ENCODE results near the gene WNT16.
"Not testable (repeated sequence)": the region's sequence is repeated elsewhere in the genome, so short reads cannot be mapped to it uniquely, and the experiment has no call there.

Gene WNT16

DNA sequence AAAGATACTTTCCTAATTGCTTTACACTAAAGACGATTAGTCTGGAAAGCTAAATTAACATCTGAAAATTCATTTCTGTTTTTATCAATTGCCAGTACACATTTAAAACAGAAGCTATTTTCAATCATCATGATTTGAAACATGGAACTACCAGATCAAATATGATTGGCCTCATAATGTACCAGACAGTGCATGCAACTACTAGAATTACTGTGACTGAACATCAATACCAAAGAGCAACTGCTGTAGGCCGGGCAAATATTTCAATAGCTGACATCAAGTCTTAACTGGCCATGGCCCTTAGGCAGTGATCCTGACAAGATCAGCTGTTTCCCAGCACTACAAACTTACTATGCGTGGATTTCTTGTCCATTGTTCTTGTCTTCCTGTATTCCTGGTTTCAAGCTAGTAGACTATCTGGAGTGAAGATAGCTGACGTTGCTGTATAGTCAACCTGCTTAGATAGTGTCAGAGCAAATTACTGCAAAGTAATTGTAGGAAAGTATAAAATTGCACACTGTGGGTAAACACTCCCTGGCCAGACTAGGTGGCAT lies 21.7 kb upstream of the WNT16 start:
- DNase-seq: no peak

DNA sequence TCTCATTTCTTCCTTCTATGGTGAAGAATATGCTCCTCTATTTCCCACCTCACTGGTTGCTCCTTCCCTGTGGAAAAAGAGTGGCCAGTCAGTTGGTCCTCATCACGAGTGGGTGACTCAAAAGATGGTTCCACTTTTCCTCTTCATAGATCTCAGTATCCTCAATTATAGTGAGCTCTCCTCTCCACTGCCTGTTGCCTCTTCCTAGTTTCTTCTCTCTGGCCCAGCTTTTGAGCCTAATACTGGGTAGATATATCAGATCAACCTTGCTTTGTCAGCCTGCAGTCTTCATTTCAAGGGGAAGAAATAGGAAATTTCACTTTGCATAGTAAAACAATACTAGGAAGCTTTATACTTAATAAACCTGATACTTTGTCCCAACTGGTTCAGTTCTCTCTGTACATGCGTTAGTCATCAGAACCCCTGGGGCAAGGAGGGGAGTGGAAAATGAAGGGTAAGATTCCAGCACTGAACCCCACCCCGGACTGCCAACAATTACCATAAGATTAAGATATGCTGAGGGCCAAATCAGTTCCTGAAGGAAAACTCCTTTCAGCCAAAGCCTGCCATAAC lies 15.5 kb upstream of the WNT16 start:
- no peak for DNase-seq

DNA sequence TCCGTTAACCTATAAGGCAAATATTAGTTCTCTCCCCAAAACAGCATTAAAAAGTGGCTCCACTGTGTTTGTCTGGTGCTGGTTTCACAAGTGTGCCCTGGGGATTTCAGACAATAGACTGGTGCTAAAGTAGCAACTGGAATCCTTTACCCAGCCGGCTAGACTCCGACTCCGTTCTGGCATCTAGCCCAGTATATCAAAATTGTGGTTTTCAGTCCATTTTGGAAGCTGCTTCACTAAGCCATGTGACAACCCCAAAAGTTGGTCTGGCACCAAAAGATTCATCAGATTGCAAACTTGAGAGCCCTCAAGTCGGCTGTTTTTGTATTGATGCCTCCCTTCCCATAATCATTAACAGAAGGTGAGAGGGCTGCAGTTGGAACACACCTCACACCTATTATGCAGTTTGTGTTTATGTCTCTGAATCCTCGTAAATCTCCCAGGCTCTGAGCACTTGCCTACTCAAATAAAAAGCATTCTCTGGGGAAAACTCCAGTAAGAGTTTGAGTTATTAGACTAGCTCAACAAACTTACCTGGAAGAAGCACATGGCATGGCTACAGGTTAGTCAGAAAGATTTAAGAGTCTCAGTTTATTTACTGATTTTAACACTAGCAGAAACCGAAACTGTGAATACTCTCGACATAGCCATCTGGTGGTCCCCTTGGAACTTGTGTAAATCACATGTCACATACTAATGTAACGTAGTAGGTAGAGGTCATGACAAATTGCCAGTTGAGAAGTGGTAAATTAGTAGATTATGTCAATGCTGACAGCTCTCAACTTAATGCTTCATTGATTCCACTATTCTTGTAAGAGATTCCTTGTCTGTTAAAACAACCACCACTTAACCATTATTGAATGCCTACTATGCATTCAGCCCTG lies 14.8 kb upstream of the WNT16 start:
- peak; percentile 43 for DNase-seq

DNA sequence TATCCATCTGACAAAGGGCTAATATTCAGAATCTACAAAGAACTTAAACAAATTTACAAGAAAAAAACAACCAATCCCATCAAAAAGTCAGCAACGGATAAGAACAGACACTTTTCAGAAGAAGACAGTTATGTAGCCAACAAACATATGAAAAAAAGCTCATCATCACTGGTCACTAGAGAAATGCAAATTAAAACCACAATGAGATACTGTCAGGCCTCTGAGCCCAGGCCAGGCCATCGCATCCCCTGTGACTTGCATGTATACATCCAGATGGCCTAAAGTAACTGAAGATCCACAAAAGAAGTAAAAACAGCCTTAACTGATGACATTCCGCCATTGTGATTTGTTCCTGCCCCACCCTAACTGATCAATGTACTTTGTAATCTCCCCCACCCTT lies 13.6 kb upstream of the WNT16 start:
- DNase-seq: not testable (repeated sequence)

DNA sequence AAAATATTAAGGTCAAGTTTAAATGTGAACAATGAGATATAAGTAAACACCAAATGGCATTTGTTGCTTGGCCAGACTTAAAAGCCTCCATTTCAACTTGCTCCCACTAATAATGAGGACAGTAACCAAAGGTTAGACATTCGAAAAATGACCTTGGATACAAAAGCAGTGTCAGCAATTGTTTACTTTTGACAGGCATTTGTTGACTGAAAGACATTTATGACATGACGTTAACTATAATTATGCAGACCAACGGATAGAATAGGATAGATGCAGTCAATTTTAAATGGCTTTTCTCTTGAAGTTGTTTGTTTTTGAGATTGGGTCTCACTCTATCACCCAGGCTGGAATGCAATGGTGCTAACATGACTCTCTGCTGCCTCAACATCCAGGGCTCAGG lies 6.3 kb upstream of the WNT16 start:
- DNase-seq: peak; percentile 59

DNA sequence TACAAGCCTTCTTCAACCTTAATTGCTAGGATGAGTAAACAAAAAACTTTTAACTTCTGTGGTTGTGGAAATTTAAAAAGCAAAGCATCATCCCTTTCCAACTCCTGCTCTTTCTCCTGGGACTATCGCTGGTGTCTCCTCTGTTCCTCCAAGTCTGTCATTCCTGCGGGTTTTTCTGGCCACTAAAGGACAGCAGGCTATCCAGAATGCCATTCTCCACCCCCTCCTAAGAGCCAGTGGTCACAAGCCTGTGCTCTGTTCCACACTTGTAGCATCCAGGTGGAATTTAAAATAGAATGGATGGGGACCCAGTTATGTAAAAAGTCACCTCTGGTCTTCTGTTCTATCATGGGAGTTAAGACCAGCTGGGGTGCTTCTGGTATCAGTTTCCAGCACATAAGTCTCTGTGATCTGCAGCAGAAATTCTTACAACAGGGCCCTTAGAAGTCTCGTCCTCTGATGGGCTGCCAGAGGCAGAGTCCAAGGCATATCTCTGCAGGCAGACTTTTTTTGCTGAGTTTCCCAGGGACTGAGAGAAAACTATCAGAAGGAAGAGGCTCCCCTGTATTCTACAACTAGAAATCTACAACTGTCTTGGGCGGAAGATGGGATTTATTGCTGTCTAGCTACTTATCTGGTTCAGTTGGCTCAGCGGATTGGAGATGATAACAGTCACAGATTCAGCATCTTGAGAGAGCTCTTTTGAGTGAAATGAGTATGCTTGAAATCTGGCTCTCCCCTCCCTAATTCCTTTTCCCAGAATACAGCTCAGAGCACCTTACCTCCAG lies 5.1 kb upstream of the WNT16 start:
- DNase-seq: no peak

DNA sequence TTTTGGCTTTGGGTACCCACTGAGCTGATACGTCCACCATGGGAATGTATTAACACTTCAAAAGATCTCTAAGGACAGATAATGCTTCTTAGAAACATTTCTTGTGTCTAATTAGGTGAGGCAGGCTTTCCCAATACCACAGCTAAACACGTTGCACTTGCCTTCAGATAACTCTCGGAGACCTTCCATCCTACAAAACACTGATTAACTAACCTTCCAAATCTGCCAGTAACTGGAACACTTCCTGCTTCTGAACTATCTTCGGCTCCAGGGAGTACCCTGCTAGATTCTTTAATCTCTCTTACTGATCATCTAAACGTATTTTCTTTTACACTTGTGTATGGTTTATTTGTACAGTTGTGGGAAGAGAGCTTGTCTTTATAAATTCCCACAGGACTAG lies 1.1 kb upstream of the WNT16 start:
- no peak for DNase-seq

DNA sequence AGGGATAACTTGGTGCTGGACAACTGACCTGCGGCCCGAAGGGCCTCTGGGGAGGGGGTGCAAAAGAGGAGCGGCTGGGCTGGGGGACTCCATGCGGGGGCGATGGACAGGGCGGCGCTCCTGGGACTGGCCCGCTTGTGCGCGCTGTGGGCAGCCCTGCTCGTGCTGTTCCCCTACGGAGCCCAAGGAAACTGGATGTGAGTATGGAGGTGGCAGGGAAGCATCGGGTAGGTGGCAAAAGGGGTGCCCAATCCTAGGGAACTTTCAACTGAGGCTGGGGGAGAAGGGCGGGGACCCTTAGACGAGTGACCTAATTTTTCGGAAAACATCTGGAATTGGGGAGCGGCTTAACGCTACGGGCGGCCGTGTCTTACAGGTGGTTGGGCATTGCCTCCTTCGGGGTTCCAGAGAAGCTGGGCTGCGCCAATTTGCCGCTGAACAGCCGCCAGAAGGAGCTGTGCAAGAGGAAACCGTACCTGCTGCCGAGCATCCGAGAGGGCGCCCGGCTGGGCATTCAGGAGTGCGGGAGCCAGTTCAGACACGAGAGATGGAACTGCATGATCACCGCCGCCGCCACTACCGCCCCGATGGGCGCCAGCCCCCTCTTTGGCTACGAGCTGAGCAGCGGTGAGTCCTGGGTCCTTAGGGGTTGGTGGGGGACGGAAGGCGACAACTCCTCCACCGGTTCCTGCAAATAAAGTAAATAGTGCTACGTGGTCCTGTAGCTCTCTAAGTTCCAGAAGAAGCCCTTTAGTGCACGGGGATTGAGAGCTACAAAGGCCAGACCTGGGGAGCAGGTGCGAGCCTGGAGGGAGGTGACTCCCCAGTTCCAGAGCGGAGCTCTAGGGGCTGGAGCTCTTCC lies 622 bp downstream of the WNT16 start:
- DNase-seq: peak; percentile 56

DNA sequence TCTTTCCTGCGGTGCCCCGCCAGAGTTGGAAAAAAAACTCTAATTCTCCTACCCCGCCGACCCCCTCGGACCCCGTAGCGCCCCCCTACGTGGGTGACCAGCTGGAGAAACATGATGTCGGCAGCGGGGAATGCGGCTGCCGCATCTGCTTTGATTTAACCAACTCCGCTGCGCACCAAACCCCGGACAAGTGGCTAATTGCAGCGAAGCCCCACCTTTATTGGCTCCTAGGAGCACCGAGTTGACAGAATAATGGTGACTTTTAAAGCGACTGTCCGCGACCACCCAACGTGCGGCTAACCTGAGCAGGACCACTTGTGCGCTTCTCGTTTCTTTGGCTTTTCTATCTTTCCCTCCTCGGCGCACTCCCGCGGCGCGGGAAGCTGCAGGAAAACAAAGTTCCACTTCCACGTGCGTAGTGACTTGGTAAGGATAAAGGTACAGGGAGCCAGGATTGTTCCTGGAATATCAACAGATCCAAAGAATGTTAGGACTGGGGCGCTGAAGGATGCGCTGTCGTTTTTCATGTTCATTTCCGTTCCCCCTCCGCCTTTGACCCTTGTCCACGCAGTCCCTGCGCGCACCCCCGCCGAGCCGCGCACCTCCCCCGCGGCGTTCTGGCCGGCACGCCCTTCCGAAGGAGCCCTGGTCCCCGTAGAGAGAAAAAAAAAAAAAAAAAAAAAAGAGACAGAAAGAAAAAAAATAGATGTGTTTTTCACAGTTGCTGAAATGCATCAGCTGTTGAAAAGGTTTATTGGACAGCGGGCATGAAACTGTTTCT lies 1.4 kb downstream of the WNT16 start:
- peak; percentile 37 for DNase-seq

DNA sequence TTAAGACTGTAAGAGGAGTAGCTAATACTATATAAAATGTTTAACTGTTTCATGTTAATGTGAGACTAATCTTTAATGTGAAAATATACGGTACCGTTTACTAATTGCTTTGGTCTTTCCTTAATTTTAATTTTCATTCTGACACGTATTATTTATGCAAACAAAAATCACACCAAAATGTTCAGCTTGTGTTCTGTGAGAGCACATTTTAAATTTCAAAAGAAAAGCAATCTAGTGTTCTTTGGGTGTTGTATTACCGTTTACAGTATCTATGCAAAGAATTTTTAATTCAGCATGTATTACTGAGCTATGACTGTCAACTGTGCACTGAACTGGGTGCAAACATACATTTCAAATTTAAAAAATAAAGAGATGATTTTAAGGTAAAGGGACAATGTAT lies 2.2 kb downstream of the WNT16 start:
- DNase-seq: no peak

DNA sequence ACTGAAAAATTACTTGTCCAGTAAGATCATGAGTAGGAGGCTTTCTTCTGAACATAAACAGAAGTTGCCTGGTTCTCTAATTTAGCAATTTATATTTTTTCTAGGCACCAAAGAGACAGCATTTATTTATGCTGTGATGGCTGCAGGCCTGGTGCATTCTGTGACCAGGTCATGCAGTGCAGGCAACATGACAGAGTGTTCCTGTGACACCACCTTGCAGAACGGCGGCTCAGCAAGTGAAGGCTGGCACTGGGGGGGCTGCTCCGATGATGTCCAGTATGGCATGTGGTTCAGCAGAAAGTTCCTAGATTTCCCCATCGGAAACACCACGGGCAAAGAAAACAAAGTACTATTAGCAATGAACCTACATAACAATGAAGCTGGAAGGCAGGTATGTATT lies 2.8 kb downstream of the WNT16 start:
- no peak for DNase-seq

DNA sequence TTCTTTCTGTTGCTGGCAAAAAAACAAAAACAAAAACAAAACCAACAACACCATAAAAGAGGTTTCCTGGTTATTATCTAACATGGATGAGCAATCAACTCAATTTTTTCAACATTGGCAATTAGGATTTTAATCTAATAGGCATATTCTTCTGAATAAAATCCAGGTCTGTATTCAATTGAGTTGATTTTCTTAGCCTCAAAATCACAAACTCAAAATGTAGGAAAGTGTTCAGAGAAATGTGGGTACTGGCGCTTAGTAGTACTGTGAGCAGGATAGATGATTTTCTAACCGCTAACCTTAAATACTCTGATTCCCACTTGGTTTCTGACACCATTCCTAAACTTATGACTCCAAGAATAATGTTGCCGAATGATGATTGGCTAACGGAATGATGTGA lies 5.6 kb downstream of the WNT16 start:
- DNase-seq: no peak

DNA sequence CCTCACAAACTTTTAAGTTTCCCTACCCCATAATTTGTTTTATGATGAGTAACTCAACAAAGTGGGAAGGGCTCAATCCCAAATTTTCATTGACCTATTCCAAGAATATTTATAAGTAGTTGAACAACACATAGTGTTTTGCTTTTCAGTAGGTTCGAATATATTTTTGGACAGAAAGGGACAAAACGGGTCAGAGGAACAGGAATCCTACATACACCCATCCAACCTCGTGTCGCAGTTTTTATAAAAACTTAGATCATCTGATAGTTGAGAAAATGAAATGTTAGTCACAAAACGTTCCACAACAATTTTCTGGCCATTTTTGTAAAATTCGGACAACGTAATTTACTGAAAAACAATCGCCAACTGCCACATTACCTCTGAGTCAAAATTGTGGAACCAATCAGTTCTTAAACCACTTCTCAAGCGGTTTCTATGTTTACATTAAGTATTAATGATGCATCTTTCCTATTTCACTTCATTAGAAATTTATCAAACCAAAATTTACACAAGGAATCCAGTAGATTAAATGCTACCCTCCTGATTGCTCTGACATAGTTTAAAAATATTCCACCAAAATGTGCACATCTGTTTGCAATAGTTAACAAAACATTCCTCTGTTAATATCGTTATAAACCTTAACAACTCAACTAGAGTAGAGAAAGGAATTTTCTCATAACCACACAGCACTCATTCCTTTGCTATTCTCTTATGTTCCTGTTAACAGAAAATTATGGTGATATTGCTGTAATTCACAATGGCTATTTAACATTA lies 6.3 kb downstream of the WNT16 start:
- no peak for DNase-seq

DNA sequence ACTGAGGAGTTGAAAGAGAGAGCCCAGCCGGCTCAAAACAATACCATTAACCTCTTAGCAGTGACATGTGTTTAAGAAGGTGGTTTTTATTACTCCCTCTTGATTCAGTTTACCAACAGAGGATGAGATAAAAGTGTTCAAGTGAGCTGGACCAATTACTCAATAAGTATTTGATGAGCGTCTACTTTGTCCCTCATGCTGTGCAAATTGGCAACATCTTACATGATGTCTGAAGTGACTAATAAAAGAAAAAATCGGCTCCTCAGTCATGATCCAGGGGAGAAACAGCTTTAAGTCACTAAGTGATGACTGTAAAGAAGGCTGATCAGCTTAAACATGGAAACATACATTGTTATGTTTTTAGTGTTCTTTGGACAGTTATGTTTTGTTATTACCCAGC lies 7.8 kb downstream of the WNT16 start:
- no peak for DNase-seq

DNA sequence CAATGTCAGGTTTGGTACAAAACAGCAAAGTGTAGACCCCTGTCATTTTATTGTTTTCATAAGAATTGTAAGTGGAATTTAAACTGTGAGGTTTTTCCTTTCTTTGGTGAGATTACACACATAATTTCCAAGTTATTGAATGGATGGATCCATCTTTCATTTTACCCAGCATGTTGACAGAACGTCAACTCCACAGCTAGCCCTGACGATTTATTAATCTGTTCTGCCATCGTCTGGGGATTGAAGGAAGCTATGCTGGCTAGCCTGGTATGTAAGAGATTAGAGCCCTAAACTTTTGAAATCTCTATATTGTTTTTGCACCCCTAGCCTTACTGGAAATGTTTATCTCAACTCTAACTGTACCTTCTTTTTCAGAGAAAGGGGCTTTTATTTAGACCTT lies 8.6 kb downstream of the WNT16 start:
- peak; percentile 48 for DNase-seq

DNA sequence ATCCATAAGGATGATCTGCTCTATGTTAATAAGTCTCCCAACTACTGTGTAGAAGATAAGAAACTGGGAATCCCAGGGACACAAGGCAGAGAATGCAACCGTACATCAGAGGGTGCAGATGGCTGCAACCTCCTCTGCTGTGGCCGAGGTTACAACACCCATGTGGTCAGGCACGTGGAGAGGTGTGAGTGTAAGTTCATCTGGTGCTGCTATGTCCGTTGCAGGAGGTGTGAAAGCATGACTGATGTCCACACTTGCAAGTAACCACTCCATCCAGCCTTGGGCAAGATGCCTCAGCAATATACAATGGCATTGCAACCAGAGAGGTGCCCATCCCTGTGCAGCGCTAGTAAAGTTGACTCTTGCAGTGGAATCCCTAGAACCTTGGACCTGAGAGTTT lies 10.3 kb downstream of the WNT16 start:
- no peak for DNase-seq

DNA sequence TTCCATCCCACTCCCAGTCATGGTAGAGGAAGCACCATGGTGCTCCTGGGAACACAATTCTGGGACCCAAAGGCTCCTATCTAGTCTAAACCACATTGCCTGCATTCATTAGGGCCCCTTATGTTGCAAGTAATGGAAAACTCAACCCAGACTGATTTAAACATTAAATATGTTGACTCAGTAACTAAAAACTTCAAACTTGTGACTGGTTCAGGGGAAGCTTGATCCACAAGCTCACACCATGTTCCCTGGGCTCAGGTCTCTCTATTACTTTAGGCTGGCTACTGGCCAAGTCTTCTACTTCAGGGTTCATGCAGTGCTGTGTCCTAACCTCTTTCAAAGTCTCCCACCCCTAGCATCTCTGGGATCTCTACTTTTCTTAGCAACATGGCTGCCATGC lies 13.1 kb downstream of the WNT16 start:
- DNase-seq: no peak

DNA sequence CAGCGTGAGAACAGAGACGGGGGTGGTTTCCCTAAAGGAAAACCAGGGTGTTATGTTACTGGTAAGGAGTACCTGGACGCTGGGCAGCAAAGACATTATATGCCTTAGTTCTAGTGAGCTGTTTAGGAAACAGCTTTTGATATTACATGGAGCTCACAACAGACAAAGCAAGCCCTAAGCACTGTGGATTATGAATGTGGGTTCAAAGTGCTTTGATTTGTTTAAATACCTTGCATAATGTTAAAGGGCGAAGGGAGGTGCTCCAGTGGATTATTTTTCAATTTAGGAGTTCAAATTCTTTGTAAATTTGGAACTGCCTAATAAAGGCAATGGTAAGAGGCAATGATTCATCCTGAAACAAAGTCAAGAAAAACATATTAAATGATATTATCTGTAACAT lies 13.8 kb downstream of the WNT16 start:
- DNase-seq: no peak

DNA sequence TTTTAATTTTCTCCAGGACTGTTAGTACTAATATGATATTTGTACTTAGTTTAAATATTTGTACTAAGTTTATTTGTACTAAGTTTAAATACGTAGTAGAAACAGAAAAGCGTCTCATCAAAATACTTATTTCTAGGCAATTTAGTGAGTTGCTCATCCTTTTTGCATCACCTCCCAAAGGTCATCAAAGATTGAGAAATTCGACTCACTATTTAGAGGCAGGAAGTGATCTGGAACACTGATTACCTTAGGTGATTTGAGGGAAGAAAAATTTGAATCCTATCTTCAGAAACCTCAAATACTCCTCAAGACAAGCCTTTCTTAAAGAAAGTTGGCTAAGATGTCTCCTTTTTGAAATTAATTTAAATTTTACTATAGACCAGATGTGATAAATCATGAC lies 14.5 kb downstream of the WNT16 start:
- DNase-seq: no peak

DNA sequence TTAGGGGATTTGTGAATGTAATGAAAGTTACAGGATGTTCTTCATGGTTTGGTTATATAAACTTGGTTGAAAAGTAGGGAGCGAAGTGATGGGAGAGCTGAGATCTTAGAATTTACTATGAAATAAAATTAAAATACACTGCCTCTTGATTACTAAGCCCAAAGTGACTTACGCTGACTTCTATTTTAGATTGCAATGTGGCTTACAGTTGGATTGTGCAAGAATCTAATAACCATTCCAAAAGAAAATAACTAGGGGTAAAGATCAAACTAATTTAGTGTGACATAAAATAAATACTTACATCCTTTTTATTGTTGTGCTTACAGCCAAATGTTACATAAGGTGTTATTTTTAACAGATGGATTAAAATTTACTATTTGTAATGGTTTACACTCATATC lies 15.3 kb downstream of the WNT16 start:
- DNase-seq: no peak

DNA sequence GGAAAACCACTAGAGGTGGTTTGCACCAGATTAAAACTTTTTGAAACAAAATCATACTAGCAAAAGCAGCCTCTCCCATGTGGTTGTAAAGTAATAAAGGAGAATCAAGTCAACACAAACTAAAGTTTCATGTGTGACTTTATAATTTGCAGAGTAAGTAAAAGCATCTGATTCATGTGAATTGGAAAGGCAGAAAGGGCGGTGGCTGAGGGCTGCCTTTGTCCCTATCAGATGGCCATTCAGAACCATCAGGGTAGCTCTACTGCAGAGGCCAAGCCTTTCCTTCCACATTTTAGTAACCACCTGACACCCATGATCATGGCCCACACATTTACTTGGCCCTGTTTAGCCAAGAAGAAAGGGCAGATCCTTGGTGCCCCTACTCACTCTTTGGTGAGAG lies 15.7 kb downstream of the WNT16 start:
- no peak for DNase-seq

Measured in COR-L47 (cell line).